Effector memory CD4-positive, alpha-beta T cell (primary cell): ENCODE results near the gene SALL2.

Experiments used
- DNase-seq, 3 donors: peaks; one replicate each; pipeline ENCODE4 v3.0.0-alpha.2; 2020
- H3K27ac ChIP-seq: 2 replicates; pipeline ENCODE4 v1.7.0; 2013; ENCODE audit warnings: mild to moderate bottlenecking, low read length, moderate library complexity; ENCODE audit not compliant: insufficient read depth, poor library complexity, severe bottlenecking
- H3K27me3 ChIP-seq: replicated peaks from 2 replicates; pipeline ENCODE4 v1.7.0; 2013; ENCODE audit warnings: mild to moderate bottlenecking, low read length; ENCODE audit not compliant: insufficient read depth, control insufficient read depth, poor library complexity, severe bottlenecking
- H3K36me3 ChIP-seq: 2 replicates; pipeline ENCODE4 v1.7.0; 2013; ENCODE audit warnings: mild to moderate bottlenecking, low read length, moderate library complexity; ENCODE audit not compliant: control insufficient read depth, insufficient read depth
- H3K4me1 ChIP-seq: 2 replicates; pipeline ENCODE4 v1.7.0; 2013; ENCODE audit warnings: low read length, mild to moderate bottlenecking; ENCODE audit not compliant: control insufficient read depth, insufficient read depth, poor library complexity, severe bottlenecking
- H3K4me3 ChIP-seq: 2 replicates; pipeline ENCODE4 v1.7.0; 2013; ENCODE audit warnings: low read length, low read depth, mild to moderate bottlenecking; ENCODE audit not compliant: insufficient read depth, poor library complexity, severe bottlenecking
- H3K9me3 ChIP-seq: 2 replicates; pipeline ENCODE4 v1.7.0; 2013; ENCODE audit warnings: mild to moderate bottlenecking, low read length, moderate library complexity; ENCODE audit not compliant: control insufficient read depth

SALL2 gene

GRCh38 chr14:21528381-21529348 lies 2.5 kb upstream of the SALL2 start:
- no peak for DNase-seq
- no peak overlapping the region for H3K27ac ChIP-seq
- no peaks in the 10 kb centered on the region for H3K27me3 ChIP-seq

GRCh38 chr14:21527318-21527679 lies 1.2 kb upstream of the SALL2 start:
- no peak overlapping the region for H3K4me3 ChIP-seq
- no peaks in the 10 kb centered on the region for H3K27me3 ChIP-seq
- no peaks in the 10 kb centered on the region for H3K36me3 ChIP-seq
- peaks cover 14% of the 10 kb centered on the region for H3K4me1 ChIP-seq
- H3K9me3 ChIP-seq: no peaks in the 10 kb centered on the region
- no peak overlapping the region for H3K27ac ChIP-seq
- DNase-seq: no peak

More at GRCh38 chr14:21528381-21529348, 2.5 kb upstream of the SALL2 start:
- Histone ChIP-seq H3K36me3 (no peaks in the 10 kb centered on the region), H3K4me3 (no peak overlapping the region), H3K9me3 (no peaks in the 10 kb centered on the region), H3K4me1 (peaks cover 14% of the 10 kb centered on the region)

GRCh38 chr14:21526672-21527317 lies 649 bp upstream of the SALL2 start:
- H3K27ac ChIP-seq: peak overlapping the region; percentile 51

GRCh38 chr14:21525571-21525961 lies 580 bp downstream of the SALL2 start:
- H3K27ac ChIP-seq: no peak overlapping the region
- no peak for DNase-seq

More at GRCh38 chr14:21526672-21527317, 649 bp upstream of the SALL2 start:
- Histone ChIP-seq H3K27me3 (no peaks in the 10 kb centered on the region), H3K4me1 (peaks cover 14% of the 10 kb centered on the region), H3K9me3 (no peaks in the 10 kb centered on the region), H3K4me3 (peak overlapping the region; percentile 79), H3K36me3 (no peaks in the 10 kb centered on the region)
- no peak for DNase-seq

GRCh38 chr14:21524575-21525490 lies 1.3 kb downstream of the SALL2 start:
- Histone ChIP-seq H3K27me3 (no peaks in the 10 kb centered on the region), H3K4me1 (peaks cover 14% of the 10 kb centered on the region), H3K36me3 (no peaks in the 10 kb centered on the region), H3K27ac (no peak overlapping the region), H3K4me3 (no peak overlapping the region), H3K9me3 (no peaks in the 10 kb centered on the region)
- DNase-seq: no peak

More at GRCh38 chr14:21525571-21525961, 580 bp downstream of the SALL2 start:
- Histone ChIP-seq H3K9me3 (no peaks in the 10 kb centered on the region), H3K4me3 (peak overlapping the region; percentile 79), H3K4me1 (peaks cover 14% of the 10 kb centered on the region), H3K36me3 (no peaks in the 10 kb centered on the region), H3K27me3 (no peaks in the 10 kb centered on the region)

GRCh38 chr14:21523203-21523602 lies 2.9 kb downstream of the SALL2 start:
- H3K9me3 ChIP-seq: no peaks in the 10 kb centered on the region
- no peak for DNase-seq
- H3K4me3 ChIP-seq: no peak overlapping the region
- H3K36me3 ChIP-seq: no peaks in the 10 kb centered on the region
- H3K27me3 ChIP-seq: no peaks in the 10 kb centered on the region
- H3K4me1 ChIP-seq: peaks cover 14% of the 10 kb centered on the region
- H3K27ac ChIP-seq: no peak overlapping the region

GRCh38 chr14:21521501-21521900 lies 4.6 kb downstream of the SALL2 start:
- Histone ChIP-seq H3K27me3 (no peaks in the 10 kb centered on the region), H3K36me3 (no peaks in the 10 kb centered on the region), H3K4me3 (no peak overlapping the region), H3K27ac (no peak overlapping the region), H3K9me3 (no peaks in the 10 kb centered on the region), H3K4me1 (peaks cover 6% of the 10 kb centered on the region)
- no peak for DNase-seq

GRCh38 chr14:21520767-21521166 lies 5.4 kb downstream of the SALL2 start:
- no peaks in the 10 kb centered on the region for H3K27me3 ChIP-seq
- H3K27ac ChIP-seq: no peak overlapping the region
- DNase-seq: no peak
- no peaks in the 10 kb centered on the region for H3K9me3 ChIP-seq
- H3K4me1 ChIP-seq: peaks cover 4% of the 10 kb centered on the region
- no peaks in the 10 kb centered on the region for H3K36me3 ChIP-seq
- no peak overlapping the region for H3K4me3 ChIP-seq

GRCh38 chr14:21518725-21519124 lies 7.4 kb downstream of the SALL2 start:
- Histone ChIP-seq H3K4me1 (no peaks in the 10 kb centered on the region), H3K36me3 (no peaks in the 10 kb centered on the region), H3K4me3 (no peak overlapping the region), H3K27ac (no peak overlapping the region), H3K9me3 (no peaks in the 10 kb centered on the region), H3K27me3 (no peaks in the 10 kb centered on the region)
- DNase-seq: no peak
